K562 (cell line): Measurements from ENCODE around the gene YPEL4. TPM values are rescaled to one million over a fixed set of nuclear protein-coding genes. Genes with fewer than 3 reads are reported as not detected.

ENCODE experiments used
- ATF7 ChIP-seq: fragments of 450-650 bp; IDR thresholded peaks from 2 replicates; pipeline ENCODE4 v1.7.1; 2014; ENCODE audit warnings: mild to moderate bottlenecking, moderate library complexity
- DACH1 ChIP-seq: fragments of 450-650 bp; IDR thresholded peaks from 2 replicates; pipeline ENCODE4 v1.6.1; 2018; ENCODE audit not compliant: partially characterized antibody
- E2F6 ChIP-seq, 2 experiments: IDR thresholded peaks; 2 replicates each; pipeline ENCODE4 v1.6.1; 2011; ENCODE audit warnings: borderline replicate concordance in 1 of 2, control low read depth in 1 of 2, low read depth in 1 of 2, low read length in 1 of 2, mild to moderate bottlenecking in 1 of 2, mixed read lengths in 1 of 2, moderate library complexity in 1 of 2; ENCODE audit not compliant: insufficient read depth in 1 of 2, insufficient read length in 1 of 2, poor library complexity in 1 of 2, severe bottlenecking in 1 of 2; ENCODE audit errors: extremely low read depth in 1 of 2
- FOXK2 ChIP-seq, 2 experiments: fragments of 450-650 bp; IDR thresholded peaks in 1 of 2; conservative IDR thresholded peaks in 1 of 2; 2 replicates each; pipeline ENCODE4 v1.6.1; 2016; ENCODE audit warnings: low read depth in 2 of 2, mild to moderate bottlenecking in 1 of 2
- KAT7 ChIP-seq: sonication (generic); formaldehyde crosslinking; IDR thresholded peaks from 2 replicates; pipeline ENCODE4 v1.8.0; 2022; ENCODE audit warnings: missing genetic modification reagents, mild to moderate bottlenecking, borderline replicate concordance
- NONO ChIP-seq, 2 experiments: fragments of 200-400 bp in 1 of 2; fragments of 450-650 bp in 1 of 2; formaldehyde crosslinking in 1 of 2; IDR thresholded peaks; 2 replicates each; pipeline ENCODE4 v1.6.1; 2017; ENCODE audit warnings: low read depth in 2 of 2, mild to moderate bottlenecking in 2 of 2, moderate library complexity in 2 of 2, low read length in 1 of 2
- PRDM10 ChIP-seq: fragments of 450-650 bp; IDR thresholded peaks from 2 replicates; pipeline ENCODE4 v1.6.1; 2018; ENCODE audit not compliant: partially characterized antibody
- ZNF146 ChIP-seq: IDR thresholded peaks from one replicate; pipeline ENCODE4 v1.6.1; 2018; ENCODE audit warnings: missing compliant biosample characterization; ENCODE audit not compliant: unreplicated experiment
- ZNF197 ChIP-seq: fragments of 200-800 bp; sonication (Bioruptor generic); IDR thresholded peaks from 2 replicates; pipeline ENCODE4 v1.6.1; 2016; ENCODE audit warnings: low read depth, missing genetic modification characterization, missing compliant biosample characterization
- polyA plus RNA-seq, 8 experiments: library from polyadenylated mRNA; depleted of rRNA in 4 of 8; stranded (reverse) in 5 of 8; unstranded in 3 of 8; fragments of >200 nt; fragmentation: Nextera tagmentation in 2 of 8; fragmentation: Illumina TruSeq in 1 of 8; extraction: Ambion mirVana in 2 of 8; extraction: Trizol in 1 of 8; gene quantifications; 2 replicates each; pipeline versions ENCODE4 v1.2.1 to v1.2.3, GENCODE V29; 2011 to 2014; ENCODE audit warnings: inconsistent platforms in 1 of 8, missing spikeins in 1 of 8
- total RNA-seq, 7 experiments: library from RNA; depleted of rRNA in 6 of 7; stranded (reverse); fragments of >200 nt in 6 of 7; fragmentation: Illumina TruSeq in 2 of 7; extraction: Trizol in 2 of 7; gene quantifications; 2 replicates each; pipeline versions ENCODE4 v1.2.1 to v1.2.3, GENCODE V29; 2011 to 2021; ENCODE audit warnings: low replicate concordance in 1 of 7
- TF ChIP-seq, protein P1 (sequence below): IDR thresholded peaks from 2 replicates; pipeline ENCODE4 v1.6.1; 2016; ENCODE audit warnings: missing genetic modification characterization, missing compliant biosample characterization

Gene YPEL4
- total and polyA plus RNA-seq, 9 of the 15 experiments (the other 6 are each of a cell fraction or from before 2014, with no cell fraction given) = 0.07 to 1.4 (median 0.40) TPM; not detected in 2

DNA sequence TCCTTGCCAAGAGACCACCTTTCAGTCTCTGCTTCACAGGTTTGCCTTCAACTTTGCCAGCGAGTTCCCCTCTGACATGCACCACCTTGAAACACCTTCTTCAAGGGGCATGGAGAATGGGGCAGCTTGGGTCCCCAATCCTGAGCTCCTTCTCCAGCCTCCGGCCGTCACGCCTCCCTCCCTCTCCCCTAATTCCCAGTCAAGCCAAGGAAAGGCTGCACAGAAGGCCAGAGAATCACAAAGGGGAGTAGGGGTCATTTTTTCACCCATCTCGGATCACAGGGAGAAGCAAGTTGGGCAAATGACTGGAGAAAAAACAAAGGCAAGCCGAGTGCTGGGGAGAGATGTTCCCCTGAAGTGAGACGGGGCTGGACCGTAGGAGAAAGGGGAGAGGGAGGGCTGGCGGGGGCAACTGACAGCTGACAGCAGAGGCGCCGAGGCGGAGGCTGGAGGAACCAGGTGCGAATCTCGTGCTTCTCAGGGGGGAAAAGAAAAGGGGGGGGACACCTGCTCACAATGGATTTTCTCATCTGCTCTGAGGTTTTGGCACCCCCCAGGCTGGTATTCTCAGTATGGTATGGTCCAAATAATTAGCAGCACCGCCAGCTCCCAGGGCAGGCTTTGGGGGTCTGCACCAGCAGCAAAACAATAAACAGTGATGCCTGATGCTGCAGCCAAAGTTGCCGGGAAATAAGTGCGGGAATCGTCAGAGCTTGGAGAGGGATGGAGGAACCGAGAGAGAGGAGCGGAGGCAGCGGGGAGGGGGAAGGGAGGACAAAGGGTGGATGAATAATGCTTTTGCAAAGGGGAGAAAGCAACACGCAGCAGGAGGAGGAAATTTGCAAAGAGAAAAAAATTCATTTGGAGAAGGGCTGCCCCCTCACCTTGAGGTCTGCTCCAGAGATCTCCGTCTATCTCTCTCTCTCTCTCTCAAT, 644 bp downstream of the YPEL4 start (continued):
- TF ChIP-seq PRDM10 (peak; percentile 98), NONO (IDR thresholded peaks at IDR 0.05; ENCODE audit: low read depth in 2 of 2, low read length in 1 of 2) (peak in 1 of 2 experiments; percentile 93; a peak in 2 of 4 replicates), ZNF197 (CRISPR knock-in tag) (no peak), DACH1 (peak; percentile 11), ATF7 (peak; percentile 87), E2F6 (IDR thresholded peaks at IDR 0.05; ENCODE audit: borderline replicate concordance in 1 of 2, extremely low read depth in 1 of 2, insufficient read depth in 1 of 2, insufficient read length in 1 of 2, low read depth in 1 of 2, low read length in 1 of 2, poor library complexity in 1 of 2, severe bottlenecking in 1 of 2) (peak in 1 of 2 experiments; percentile 36), ZNF146 (no peak), KAT7 (CRISPR knock-in tag) (no peak), FOXK2 (conservative IDR thresholded peaks at IDR 0.05 in 1 of 2, IDR thresholded peaks at IDR 0.05 in 1 of 2; ENCODE audit: low read depth in 2 of 2) (peak in 1 of 2 experiments; percentile 92; a peak in 2 of 4 replicates)
- TF ChIP-seq, protein P1, sequence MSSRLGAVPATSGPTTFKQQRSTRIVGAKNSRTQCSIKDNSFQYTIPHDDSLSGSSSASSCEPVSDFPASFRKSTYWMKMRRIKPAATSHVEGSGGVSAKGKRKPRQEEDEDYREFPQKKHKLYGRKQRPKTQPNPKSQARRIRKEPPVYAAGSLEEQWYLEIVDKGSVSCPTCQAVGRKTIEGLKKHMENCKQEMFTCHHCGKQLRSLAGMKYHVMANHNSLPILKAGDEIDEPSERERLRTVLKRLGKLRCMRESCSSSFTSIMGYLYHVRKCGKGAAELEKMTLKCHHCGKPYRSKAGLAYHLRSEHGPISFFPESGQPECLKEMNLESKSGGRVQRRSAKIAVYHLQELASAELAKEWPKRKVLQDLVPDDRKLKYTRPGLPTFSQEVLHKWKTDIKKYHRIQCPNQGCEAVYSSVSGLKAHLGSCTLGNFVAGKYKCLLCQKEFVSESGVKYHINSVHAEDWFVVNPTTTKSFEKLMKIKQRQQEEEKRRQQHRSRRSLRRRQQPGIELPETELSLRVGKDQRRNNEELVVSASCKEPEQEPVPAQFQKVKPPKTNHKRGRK (tag) = peak; percentile 68; the same call in 1 of the 2 replicates
